Measurements from ENCODE around the gene XRCC3.

The XRCC3 gene

DNA sequence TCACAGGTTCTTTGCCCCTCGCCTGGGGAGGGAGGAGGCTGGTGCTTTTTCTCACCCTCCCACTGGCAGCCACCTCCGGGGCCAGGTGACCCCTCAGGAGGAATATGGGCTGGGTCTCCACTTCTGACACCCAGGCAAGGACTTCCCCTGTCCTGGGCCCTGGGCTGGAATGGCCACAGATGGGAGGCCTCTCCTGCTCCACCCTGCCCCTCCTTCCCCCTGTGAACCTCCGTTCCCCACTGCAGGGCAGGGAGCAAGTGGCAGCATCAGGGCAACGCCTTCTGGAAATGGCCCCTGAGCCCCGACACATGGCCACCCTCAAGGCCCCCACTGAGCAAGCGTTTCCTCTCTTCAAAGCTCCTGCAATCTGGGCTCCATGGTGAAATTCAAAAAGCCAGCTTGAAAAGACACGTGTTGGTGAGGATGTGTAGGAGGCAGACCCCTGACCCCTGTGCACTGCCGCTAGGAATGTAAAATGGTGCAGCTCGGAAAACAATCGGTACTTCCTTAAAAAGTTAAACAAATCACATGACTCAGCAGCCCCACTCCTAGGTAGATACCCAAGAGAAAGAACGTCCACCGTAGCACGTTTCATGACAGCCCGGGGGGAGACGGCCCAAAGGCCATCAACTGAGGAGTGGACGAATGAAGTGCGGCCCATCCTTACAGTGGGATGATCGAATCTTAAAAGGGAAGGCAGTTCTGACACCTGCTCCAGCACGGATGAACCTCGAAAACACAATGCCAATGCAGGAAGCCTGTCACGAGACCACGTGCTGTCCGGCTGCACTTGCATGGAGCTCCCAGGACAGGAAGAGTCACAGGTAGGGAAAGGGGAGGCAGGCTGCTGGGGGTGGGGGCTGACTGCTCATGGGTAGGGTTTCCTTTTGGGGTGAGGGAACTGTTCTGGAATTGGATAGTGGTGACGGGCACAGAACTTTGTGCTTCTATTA is 11.5 kb downstream of the XRCC3 start:
- Histone ChIP-seq H3K27ac (ENCODE audit: extremely low read depth, low read depth, low read length) (no peak overlapping the region), H3K4me1 (ENCODE audit: control insufficient read depth, insufficient read depth, low read length) (no peaks in the 10 kb centered on the region), H3K4me3 (ENCODE audit: low read depth, low read length) (no peak overlapping the region), H3K36me3 (ENCODE audit: control insufficient read depth in 2 of 2, insufficient read depth in 1 of 2, low read length in 2 of 2) (peaks cover 7 to 95% of the 10 kb centered on the region in 2 experiments), H3K9me3 (ENCODE audit: control insufficient read depth, insufficient read depth, low read depth, low read length) (no peaks in the 10 kb centered on the region)
- CTCF ChIA-PET, result interaction anchor here (0.6 kb wide), 1 partner anchor 8 kb away, joined by 4 read pairs; no protein-coding TSS in a partner anchor
- TF ChIP-seq ZNF600 (tag by site-specific recombination; IDR thresholded peaks at IDR 0.05), result peak; percentile 78
- no peak for TF ChIP-seq ZEB2 (tag by site-specific recombination; IDR thresholded peaks at IDR 0.05)
- no peak for TF ChIP-seq SCRT2 (tag by site-specific recombination; IDR thresholded peaks at IDR 0.05)
- POLR2A ChIA-PET, result interaction anchor here (6.4 kb wide), 1 partner anchor 11 kb away, joined by 31 read pairs; the partner anchor contains the start of genes XRCC3 and ZFYVE21

DNA sequence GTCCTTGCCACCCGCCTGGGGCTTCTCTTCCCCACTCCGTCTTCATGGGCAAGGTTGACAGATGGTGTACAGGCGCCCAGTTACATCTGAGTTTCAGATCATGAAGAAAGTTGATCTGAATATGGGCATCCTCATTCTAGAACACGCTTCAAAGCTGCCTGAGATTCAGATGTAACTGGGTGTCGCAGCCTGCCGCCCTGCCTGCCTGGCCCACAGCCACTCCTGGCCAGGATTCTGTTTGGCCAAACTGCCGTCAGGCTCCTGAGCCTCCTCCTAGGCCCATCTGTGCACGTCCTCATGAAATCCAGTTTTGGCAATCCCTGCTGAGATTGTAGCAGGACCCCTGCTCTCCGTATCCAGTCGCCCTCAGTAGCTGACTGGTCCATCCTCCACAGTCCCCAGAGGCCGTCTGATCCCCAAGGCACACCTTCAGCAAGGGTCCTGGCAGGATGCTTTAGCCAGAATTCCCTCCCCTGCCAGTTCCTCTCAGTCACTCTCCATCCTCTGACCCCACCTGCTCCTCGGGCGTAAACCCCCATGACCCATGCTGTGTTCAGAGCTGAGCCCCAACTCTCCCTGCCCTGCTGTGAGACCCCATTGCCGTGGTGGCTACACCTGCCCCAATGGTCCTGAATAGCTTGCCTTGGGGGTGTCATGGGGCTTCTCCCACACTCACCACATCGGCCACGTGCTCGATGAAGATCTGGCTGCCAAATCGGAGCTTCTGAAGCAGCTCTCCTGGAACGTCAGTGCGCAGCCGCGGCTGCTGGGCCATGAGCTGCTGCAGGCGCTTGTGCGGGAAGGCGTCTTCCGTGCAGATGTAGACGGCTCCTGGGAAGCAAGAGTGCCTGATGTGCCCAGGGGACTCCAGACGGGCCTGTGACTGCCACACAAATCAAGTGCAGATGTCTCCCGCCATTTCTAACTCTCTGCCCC is 12.5 kb downstream of the XRCC3 start:
- CTCF ChIA-PET, result no interaction called here
- Histone ChIP-seq H3K27ac (ENCODE audit: extremely low read depth, low read depth, low read length) (peak overlapping the region; percentile 31; the same call in 1 of the 2 replicates), H3K9me3 (ENCODE audit: control insufficient read depth, insufficient read depth, low read depth, low read length) (no peaks in the 10 kb centered on the region), H3K4me1 (ENCODE audit: control insufficient read depth, insufficient read depth, low read length) (no peaks in the 10 kb centered on the region), H3K4me3 (ENCODE audit: low read depth, low read length) (no peak overlapping the region), H3K36me3 (ENCODE audit: control insufficient read depth in 2 of 2, insufficient read depth in 1 of 2, low read length in 2 of 2) (peaks cover 0 to 95% of the 10 kb centered on the region in 2 experiments; a peak in 2 of 3 replicates)
- TF ChIP-seq ZNF600 (tag by site-specific recombination; IDR thresholded peaks at IDR 0.05), result peak; percentile 59
- TF ChIP-seq, protein P1, sequence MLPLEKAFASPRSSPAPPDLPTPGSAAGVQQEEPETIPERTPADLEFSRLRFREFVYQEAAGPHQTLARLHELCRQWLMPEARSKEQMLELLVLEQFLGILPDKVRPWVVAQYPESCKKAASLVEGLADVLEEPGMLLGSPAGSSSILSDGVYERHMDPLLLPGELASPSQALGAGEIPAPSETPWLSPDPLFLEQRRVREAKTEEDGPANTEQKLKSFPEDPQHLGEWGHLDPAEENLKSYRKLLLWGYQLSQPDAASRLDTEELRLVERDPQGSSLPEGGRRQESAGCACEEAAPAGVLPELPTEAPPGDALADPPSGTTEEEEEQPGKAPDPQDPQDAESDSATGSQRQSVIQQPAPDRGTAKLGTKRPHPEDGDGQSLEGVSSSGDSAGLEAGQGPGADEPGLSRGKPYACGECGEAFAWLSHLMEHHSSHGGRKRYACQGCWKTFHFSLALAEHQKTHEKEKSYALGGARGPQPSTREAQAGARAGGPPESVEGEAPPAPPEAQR (tag by site-specific recombination; IDR thresholded peaks at IDR 0.05), result no peak
- POLR2A ChIA-PET, result interaction anchor here (6.4 kb wide), 1 partner anchor 12 kb away, joined by 31 read pairs; the partner anchor contains the start of genes XRCC3 and ZFYVE21

DNA sequence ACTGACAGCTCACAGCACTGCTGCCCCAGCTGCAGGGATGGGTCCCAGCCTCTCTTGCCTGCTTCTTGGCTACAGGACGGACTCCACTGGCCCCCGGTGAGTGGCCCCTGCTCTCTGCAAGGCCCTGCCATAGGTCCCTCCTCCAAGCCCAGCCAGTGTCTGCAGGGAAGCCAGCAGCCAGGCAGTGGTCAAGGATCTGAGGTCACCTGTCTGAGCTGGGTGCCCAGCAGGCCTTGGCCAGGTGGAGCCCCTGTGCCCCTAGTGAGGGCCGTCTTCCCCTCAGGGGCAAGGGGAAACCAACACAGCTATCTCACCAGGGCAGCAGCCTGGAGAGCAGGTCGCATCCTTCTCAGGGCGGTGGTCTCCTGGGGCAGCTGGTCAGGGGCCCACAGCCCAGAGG is 13.2 kb downstream of the XRCC3 start:
- no peak overlapping the region for H3K4me3 ChIP-seq (ENCODE audit: low read depth, low read length)
- POLR2A ChIA-PET, result interaction anchor here (6.4 kb wide), 1 partner anchor 13 kb away, joined by 31 read pairs; the partner anchor contains the start of genes XRCC3 and ZFYVE21
- no peaks in the 10 kb centered on the region; the same call in 1 of the 2 replicates for H3K4me1 ChIP-seq (ENCODE audit: control insufficient read depth, insufficient read depth, low read length)
- H3K36me3 ChIP-seq (ENCODE audit: control insufficient read depth in 2 of 2, insufficient read depth in 1 of 2, low read length in 2 of 2), result peaks cover 0 to 95% of the 10 kb centered on the region in 2 experiments; a peak in 2 of 3 replicates
- peak overlapping the region; percentile 31; the same call in 1 of the 2 replicates for H3K27ac ChIP-seq (ENCODE audit: extremely low read depth, low read depth, low read length)
- H3K9me3 ChIP-seq (ENCODE audit: control insufficient read depth, insufficient read depth, low read depth, low read length), result no peaks in the 10 kb centered on the region
- TF ChIP-seq KLF9 (tag by site-specific recombination; IDR thresholded peaks at IDR 0.05; ENCODE audit: low read depth) (no peak), MYNN (tag by site-specific recombination; IDR thresholded peaks at IDR 0.05; ENCODE audit: borderline replicate concordance) (no peak), ZNF596 (tag by site-specific recombination; IDR thresholded peaks at IDR 0.05) (no peak), SALL2 (tag by site-specific recombination; IDR thresholded peaks at IDR 0.05; ENCODE audit: borderline replicate concordance) (no peak), ZNF112 (tag by site-specific recombination; IDR thresholded peaks at IDR 0.05) (no peak), ZNF169 (tag by site-specific recombination; IDR thresholded peaks at IDR 0.05) (no peak)
- TF ChIP-seq, protein P2, sequence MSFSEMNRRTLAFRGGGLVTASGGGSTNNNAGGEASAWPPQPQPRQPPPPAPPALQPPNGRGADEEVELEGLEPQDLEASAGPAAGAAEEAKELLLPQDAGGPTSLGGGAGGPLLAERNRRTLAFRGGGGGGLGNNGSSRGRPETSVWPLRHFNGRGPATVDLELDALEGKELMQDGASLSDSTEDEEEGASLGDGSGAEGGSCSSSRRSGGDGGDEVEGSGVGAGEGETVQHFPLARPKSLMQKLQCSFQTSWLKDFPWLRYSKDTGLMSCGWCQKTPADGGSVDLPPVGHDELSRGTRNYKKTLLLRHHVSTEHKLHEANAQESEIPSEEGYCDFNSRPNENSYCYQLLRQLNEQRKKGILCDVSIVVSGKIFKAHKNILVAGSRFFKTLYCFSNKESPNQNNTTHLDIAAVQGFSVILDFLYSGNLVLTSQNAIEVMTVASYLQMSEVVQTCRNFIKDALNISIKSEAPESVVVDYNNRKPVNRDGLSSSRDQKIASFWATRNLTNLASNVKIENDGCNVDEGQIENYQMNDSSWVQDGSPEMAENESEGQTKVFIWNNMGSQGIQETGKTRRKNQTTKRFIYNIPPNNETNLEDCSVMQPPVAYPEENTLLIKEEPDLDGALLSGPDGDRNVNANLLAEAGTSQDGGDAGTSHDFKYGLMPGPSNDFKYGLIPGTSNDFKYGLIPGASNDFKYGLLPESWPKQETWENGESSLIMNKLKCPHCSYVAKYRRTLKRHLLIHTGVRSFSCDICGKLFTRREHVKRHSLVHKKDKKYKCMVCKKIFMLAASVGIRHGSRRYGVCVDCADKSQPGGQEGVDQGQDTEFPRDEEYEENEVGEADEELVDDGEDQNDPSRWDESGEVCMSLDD (tag by site-specific recombination; IDR thresholded peaks at IDR 0.05), result no peak
- TF ChIP-seq, protein P3, sequence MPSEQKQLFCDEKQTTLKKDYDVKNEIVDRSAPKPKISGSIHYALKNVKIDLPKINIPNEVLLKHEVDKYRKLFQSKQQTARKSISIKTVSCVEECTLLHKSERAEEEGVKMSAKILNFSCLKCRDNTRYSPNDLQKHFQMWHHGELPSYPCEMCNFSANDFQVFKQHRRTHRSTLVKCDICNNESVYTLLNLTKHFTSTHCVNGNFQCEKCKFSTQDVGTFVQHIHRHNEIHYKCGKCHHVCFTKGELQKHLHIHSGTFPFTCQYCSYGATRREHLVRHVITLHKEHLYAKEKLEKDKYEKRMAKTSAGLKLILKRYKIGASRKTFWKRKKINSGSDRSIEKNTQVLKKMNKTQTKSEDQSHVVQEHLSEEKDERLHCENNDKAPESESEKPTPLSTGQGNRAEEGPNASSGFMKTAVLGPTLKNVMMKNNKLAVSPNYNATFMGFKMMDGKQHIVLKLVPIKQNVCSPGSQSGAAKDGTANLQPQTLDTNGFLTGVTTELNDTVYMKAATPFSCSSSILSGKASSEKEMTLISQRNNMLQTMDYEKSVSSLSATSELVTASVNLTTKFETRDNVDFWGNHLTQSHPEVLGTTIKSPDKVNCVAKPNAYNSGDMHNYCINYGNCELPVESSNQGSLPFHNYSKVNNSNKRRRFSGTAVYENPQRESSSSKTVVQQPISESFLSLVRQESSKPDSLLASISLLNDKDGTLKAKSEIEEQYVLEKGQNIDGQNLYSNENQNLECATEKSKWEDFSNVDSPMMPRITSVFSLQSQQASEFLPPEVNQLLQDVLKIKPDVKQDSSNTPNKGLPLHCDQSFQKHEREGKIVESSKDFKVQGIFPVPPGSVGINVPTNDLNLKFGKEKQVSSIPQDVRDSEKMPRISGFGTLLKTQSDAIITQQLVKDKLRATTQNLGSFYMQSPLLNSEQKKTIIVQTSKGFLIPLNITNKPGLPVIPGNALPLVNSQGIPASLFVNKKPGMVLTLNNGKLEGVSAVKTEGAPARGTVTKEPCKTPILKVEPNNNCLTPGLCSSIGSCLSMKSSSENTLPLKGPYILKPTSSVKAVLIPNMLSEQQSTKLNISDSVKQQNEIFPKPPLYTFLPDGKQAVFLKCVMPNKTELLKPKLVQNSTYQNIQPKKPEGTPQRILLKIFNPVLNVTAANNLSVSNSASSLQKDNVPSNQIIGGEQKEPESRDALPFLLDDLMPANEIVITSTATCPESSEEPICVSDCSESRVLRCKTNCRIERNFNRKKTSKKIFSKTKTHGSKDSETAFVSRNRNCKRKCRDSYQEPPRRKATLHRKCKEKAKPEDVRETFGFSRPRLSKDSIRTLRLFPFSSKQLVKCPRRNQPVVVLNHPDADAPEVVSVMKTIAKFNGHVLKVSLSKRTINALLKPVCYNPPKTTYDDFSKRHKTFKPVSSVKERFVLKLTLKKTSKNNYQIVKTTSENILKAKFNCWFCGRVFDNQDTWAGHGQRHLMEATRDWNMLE (tag by site-specific recombination; conservative IDR thresholded peaks at IDR 0.05; ENCODE audit: low read depth), result no peak
- CTCF ChIA-PET, result no interaction called here

Measured in HEK293 (cell line).